ENCODE results near the gene TYW1.
"Not testable (repeated sequence)": the region's sequence is repeated elsewhere in the genome, so short reads cannot be mapped to it uniquely, and the experiment has no call there.

Gene TYW1

DNA sequence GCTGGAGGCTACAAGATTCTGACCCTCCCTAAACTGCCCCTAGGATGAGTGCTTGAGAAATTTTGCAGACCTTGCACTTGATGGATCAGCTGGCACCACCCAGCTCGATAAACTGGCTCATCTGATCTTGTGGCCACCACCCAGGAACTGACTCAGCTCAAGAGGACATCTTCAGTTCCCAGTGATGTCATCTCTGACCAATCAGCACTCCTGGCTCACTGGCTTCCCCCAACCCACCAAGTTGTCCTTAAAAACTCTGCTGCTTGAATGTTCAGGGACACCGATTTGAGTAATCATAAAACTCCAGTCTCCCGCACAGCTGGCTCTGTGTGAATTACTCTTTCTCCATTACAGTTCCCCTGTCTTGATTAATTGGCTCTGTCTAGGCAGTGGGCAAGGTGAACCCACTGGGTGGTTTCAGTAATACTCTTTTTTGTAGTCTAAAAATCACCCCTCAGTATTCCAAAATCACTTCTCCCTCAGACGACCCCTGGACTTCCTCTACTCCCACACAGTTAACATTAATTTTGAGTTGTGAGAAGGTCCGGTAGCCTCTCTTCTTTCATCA is 229.8 kb downstream of the TYW1 start:
- FAIRE-seq; DNase-seq (ENCODE audit: insufficient read length, low spot score): not testable (repeated sequence)

GRCh38 chr7:67226967-67227366 is 230.3 kb downstream of the TYW1 start:
- FAIRE-seq; DNase-seq (ENCODE audit: insufficient read length, low spot score): not testable (repeated sequence)

GRCh38 chr7:67229018-67229417 is 232.4 kb downstream of the TYW1 start:
- not testable (repeated sequence) for DNase-seq (ENCODE audit: insufficient read length, low spot score); FAIRE-seq

GRCh38 chr7:67230029-67230428 is 233.4 kb downstream of the TYW1 start:
- DNase-seq (ENCODE audit: insufficient read length, low spot score); FAIRE-seq: not testable (repeated sequence)

GRCh38 chr7:67233506-67233905 is 236.9 kb downstream of the TYW1 start:
- not testable (repeated sequence) for FAIRE-seq; DNase-seq (ENCODE audit: insufficient read length, low spot score)

DNA sequence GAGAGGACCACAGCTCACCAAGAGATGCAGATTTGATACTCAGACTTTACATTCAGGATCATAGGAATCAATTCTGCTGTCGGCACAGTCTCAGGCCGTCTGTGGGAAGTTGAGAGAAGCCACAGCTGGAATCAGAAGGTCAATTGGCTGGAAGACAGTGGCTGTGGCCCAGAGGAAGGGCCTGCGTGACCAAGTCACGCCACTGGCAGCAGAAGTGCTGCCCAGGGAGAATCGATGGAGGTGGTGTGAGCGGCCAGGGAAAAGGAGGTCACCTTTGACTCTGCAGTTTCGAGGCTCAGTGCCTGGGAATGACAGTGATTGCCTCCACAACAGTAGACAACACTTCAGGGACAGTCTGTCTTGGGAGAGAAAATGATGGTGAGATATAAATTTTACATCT is 239.6 kb downstream of the TYW1 start:
- FAIRE-seq; DNase-seq (ENCODE audit: insufficient read length, low spot score): not testable (repeated sequence)

GRCh38 chr7:67242871-67243270 is 246.2 kb downstream of the TYW1 start:
- FAIRE-seq; DNase-seq (ENCODE audit: insufficient read length, low spot score): not testable (repeated sequence)

DNA sequence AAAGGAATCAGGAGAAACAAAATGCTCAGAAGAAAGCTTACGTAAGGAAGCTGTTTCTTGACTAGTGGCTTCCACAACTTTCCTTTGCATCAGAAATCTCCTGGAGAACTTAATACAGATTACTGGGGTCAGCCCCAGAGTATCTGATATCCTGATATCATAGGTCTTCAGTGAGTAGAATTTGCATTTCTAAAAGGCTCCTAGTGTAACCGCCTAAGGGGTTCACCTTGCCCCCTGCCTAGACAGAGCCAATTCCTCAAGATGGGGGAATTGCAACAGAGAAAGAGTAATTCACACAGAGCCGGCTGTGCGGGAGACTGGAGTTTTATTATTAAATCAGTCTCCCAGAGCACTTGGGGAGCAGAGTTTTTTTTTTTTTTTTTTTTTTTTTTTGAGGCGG is 251.7 kb downstream of the TYW1 start:
- DNase-seq (ENCODE audit: insufficient read length, low spot score); FAIRE-seq: not testable (repeated sequence)

GRCh38 chr7:67251986-67252558 is 255.4 kb downstream of the TYW1 start:
- DNase-seq (ENCODE audit: insufficient read length, low spot score): no peak
- FAIRE-seq: no peak

- not testable (repeated sequence) for DNase-seq (ENCODE audit: insufficient read length, low spot score); FAIRE-seq
Observed at GRCh38 chr7:67255076-67255475, 258.4 kb downstream of the TYW1 start.

DNA sequence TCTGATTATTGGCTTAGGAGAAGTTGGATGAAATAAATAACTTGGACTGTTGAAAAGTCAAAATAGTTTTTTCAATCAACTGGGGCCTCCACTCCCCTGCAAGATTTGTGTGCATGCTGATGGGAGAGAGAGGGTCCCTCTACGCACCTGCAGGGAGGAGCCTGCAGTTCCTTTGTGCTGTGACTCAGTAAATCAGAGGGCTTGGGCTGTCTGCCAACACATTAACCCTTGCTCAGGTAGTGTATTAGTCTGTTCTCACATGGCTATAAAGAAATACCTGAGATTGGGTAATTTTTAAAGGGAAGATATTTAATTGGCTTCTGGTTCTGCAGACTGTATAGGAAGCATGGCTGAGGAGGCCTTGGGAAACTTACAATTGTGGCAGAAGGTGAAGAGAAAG is 261.1 kb downstream of the TYW1 start:
- not testable (repeated sequence) for FAIRE-seq; DNase-seq (ENCODE audit: insufficient read length, low spot score)

- FAIRE-seq; DNase-seq (ENCODE audit: insufficient read length, low spot score): not testable (repeated sequence)
Observed at GRCh38 chr7:67259363-67259762, 262.7 kb downstream of the TYW1 start.

- FAIRE-seq; DNase-seq (ENCODE audit: insufficient read length, low spot score): not testable (repeated sequence)
Observed at GRCh38 chr7:67260166-67260586, 263.5 kb downstream of the TYW1 start.

GRCh38 chr7:67264000-67264399 is 267.4 kb downstream of the TYW1 start:
- FAIRE-seq: not testable (repeated sequence)

DNA sequence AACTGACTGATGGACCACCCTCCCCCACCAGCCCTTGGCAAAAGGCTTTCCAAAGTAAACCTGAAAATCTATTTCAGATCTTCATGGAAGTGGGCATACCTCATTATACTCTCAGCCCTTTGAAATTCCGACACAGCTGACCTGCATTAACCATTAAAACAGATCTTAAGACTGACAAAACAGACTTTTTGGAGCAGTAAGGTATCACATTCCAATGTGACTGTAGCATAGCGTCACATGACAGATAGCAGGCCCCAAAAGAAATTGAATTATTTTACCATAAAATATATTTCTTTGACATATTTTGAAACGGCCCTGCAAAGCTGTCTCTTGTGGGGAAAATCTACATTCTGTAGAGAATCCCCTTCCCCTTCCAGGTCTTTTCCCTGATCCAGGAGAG is 269.4 kb downstream of the TYW1 start:
- DNase-seq (ENCODE audit: insufficient read length, low spot score); FAIRE-seq: not testable (repeated sequence)

More at GRCh38 chr7:67264000-67264399, 267.4 kb downstream of the TYW1 start:
- DNase-seq (ENCODE audit: insufficient read length, low spot score): not testable (repeated sequence)

GRCh38 chr7:67267914-67268313 is 271.3 kb downstream of the TYW1 start:
- DNase-seq (ENCODE audit: insufficient read length, low spot score): no peak
- FAIRE-seq: no peak

DNA sequence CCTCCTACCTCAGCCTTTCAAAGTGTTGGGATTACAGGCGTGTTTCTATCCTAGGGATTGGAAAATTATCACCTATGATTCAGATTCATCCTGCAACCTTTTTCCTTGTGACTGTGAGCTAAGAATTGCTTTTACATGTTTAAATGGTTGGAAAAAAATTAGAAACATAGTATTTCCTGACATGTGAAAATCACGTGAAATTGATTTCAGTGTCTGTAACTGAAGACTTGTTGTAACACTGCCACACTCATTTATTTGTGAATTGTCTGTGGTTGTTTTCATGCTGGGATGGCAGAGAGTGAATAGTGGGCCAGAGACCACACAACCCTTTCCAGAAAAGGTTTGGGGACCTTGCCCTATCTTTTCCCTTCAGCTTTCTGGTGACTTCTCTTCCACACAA is 273.3 kb downstream of the TYW1 start:
- not testable (repeated sequence) for FAIRE-seq; DNase-seq (ENCODE audit: insufficient read length, low spot score)
